Adrenal gland (tissue), 5 donors: ENCODE measurements around the gene DPP4.

ENCODE experiments used
- CTCF ChIP-seq, 6 experiments: fragments of 450-650 bp in 4 of 6; fragments of 200-600 bp in 2 of 6; sonication (generic) in 1 of 6; IDR thresholded peaks; 1 replicate in 5 of 6; 2 replicates in 1 of 6; pipeline versions ENCODE4 v1.5.1 to v1.8.0; 2016 to 2021; ENCODE audit warnings: antibody characterized with exemption in 6 of 6, mild to moderate bottlenecking in 2 of 6, moderate library complexity in 1 of 6
- POLR2A ChIP-seq, 2 donors: fragments of 450-650 bp; IDR thresholded peaks; one replicate each; pipeline ENCODE4 v1.6.1; 2017; ENCODE audit warnings: antibody characterized with exemption in 2 of 2, mild to moderate bottlenecking in 2 of 2, moderate library complexity in 1 of 2
- donor health status: DM: no; HTN: no; CAD: no.

DNA sequence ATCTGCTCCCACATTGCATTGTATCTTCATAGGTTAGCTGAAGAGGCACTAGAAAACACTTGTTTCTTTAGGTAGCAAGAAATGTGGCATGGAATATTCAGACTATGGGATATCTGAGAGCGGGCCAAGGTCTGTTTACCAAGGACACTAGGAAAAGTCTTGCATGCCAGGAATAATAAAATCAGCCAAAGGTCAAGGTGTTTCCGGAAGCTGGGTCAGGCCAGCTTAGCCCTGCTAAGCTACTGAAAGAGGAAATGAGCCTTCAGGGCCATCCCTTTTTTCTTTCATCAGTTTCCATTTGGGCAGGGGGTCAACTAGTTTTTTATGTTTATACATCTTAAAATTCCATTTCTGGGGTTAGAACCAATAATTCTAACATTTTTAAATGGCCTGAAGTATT, 101.1 kb downstream of the DPP4 start:
- TF ChIP-seq POLR2A (IDR thresholded peaks at IDR 0.05) (no peak), CTCF (IDR thresholded peaks at IDR 0.05) (no peak)
